PC-3 (cell line): ENCODE results near the gene B4GALNT4. TPM values are rescaled to one million over a fixed set of nuclear protein-coding genes. Genes with fewer than 3 reads are reported as not detected.

ENCODE experiments used
- ATAC-seq: fragments of 200-7000 bp; cut with Tn5 transposase; 2 replicates; pipeline ENCODE4 v1.9.1; 2020; ENCODE audit warnings: mild to moderate bottlenecking, moderate library complexity
- BruUV-seq: library from RNA; stranded (reverse); fragments of 400-500 nt; replicated peaks from 2 replicates; lab custom pipeline; 2021; lab: Mats Ljungman, UMichigan
- CTCF ChIA-PET: fragments of 300-600 bp; sonication (Branson Sonifier 250); formaldehyde crosslinking; loops from one replicate; lab custom pipeline; 2022; ENCODE audit warnings: antibody characterized with exemption; lab: Charles Lee
- POLR2A ChIA-PET: fragments of 300-600 bp; sonication (Branson Sonifier 250); formaldehyde crosslinking; loops from one replicate; lab custom pipeline; 2022; ENCODE audit warnings: antibody characterized with exemption; ENCODE audit not compliant: unreplicated experiment; lab: Charles Lee
- DNase-seq: peaks from one replicate; pipeline ENCODE4 v3.0.0-alpha.2; 2015
- H2AFZ ChIP-seq: fragments of 300-600 bp; sonication (generic); 2 replicates; pipeline ENCODE4 v1.6.0; 2016; ENCODE audit warnings: antibody characterized with exemption, low read length
- H3F3A ChIP-seq: fragments of 300-600 bp; sonication (generic); one replicate; pipeline ENCODE4 v1.6.0; 2017; ENCODE audit warnings: antibody characterized with exemption, low read length, control low read depth, mild to moderate bottlenecking; ENCODE audit not compliant: unreplicated experiment
- H3K27ac ChIP-seq: fragments of 300-600 bp; sonication (generic); 2 replicates; pipeline ENCODE4 v1.5.1; 2016; ENCODE audit warnings: mild to moderate bottlenecking, low read length
- H3K27me3 ChIP-seq: fragments of 300-600 bp; sonication (generic); 2 replicates; pipeline ENCODE4 v1.6.1; 2016; ENCODE audit warnings: low read length, mixed read lengths
- H3K36me3 ChIP-seq: fragments of 300-600 bp; sonication (generic); 2 replicates; pipeline ENCODE4 v1.6.1; 2016; ENCODE audit warnings: low read depth, mixed run types, low read length, mixed read lengths
- H3K4me1 ChIP-seq: fragments of 300-600 bp; sonication (generic); 2 replicates; pipeline ENCODE4 v1.5.1; 2016; ENCODE audit warnings: low read length; ENCODE audit not compliant: insufficient read depth
- H3K4me2 ChIP-seq: fragments of 300-600 bp; sonication (generic); 2 replicates; pipeline ENCODE4 v1.6.0; 2016; ENCODE audit warnings: low read length
- H3K4me3 ChIP-seq: fragments of 300-600 bp; sonication (generic); 2 replicates; pipeline ENCODE4 v1.5.1; 2016; ENCODE audit warnings: mild to moderate bottlenecking, low read length, mixed read lengths
- H3K79me2 ChIP-seq: fragments of 300-600 bp; sonication (generic); 2 replicates; pipeline ENCODE4 v1.6.1; 2017; ENCODE audit warnings: low read length, mixed read lengths
- H3K9ac ChIP-seq: fragments of 300-600 bp; sonication (generic); 2 replicates; pipeline ENCODE4 v1.6.0; 2016; ENCODE audit warnings: mild to moderate bottlenecking, low read length
- H3K9me2 ChIP-seq: fragments of 300-600 bp; sonication (generic); replicated peaks from 2 replicates; pipeline ENCODE4 v1.6.1; 2016; ENCODE audit warnings: mixed run types, low read length, mixed read lengths
- H3K9me3 ChIP-seq: fragments of 300-600 bp; sonication (generic); 2 replicates; pipeline ENCODE4 v1.6.1; 2016; ENCODE audit warnings: low read length, mixed read lengths
- H4K20me1 ChIP-seq: fragments of 300-600 bp; sonication (generic); 2 replicates; pipeline ENCODE4 v1.6.1; 2016; ENCODE audit warnings: low read length, mixed read lengths
- CTCF ChIP-seq: fragments of 300-600 bp; sonication (generic); conservative IDR thresholded peaks from 2 replicates; pipeline ENCODE4 v1.5.1; 2017; ENCODE audit warnings: antibody characterized with exemption, low read depth, mild to moderate bottlenecking, low read length
- EZH2 ChIP-seq: fragments of 300-600 bp; sonication (generic); IDR thresholded peaks from one replicate; pipeline ENCODE4 v1.6.1; 2017; ENCODE audit warnings: antibody characterized with exemption, mild to moderate bottlenecking, low read length; ENCODE audit not compliant: unreplicated experiment
- EZH2phosphoT487 ChIP-seq: fragments of 300-600 bp; sonication (generic); IDR thresholded peaks from 2 replicates; pipeline ENCODE4 v1.6.1; 2018; ENCODE audit warnings: mild to moderate bottlenecking, antibody characterized with exemption, low read length, borderline replicate concordance
- intact Hi-C: fragments of 100-400 bp; cut with micrococcal nuclease; formaldehyde crosslinking; loops from 2 replicates; pipeline ENCODE4 v1.9.0; 2023
- total RNA-seq: library from RNA; depleted of rRNA; stranded (reverse); fragments of >200 nt; gene quantifications from 2 replicates; pipeline ENCODE4 v1.2.3, GENCODE V29; 2014

The B4GALNT4 gene
- total RNA-seq, 1 experiment from 2014 or later = 52.9 TPM

GRCh38 chr11:330307-330693, 39.0 kb upstream of the B4GALNT4 start:
- Histone ChIP-seq H3K27me3 (no peaks in the 10 kb centered on the region), H3K4me2 (no peak overlapping the region), H3K4me1 (no peaks in the 10 kb centered on the region), H3K4me3 (no peak overlapping the region), H3K9ac (no peak overlapping the region), H3K27ac (no peak overlapping the region), H2AFZ (no peak overlapping the region), H3K79me2 (no peaks in the 10 kb centered on the region), H4K20me1 (no peaks in the 10 kb centered on the region), H3K9me3 (no peaks in the 10 kb centered on the region), H3K9me2 (no peaks in the 10 kb centered on the region), H3K36me3 (no peaks in the 10 kb centered on the region), H3F3A (no peaks in the 10 kb centered on the region)
- no peak for TF ChIP-seq EZH2phosphoT487
- TF ChIP-seq CTCF = no peak
- no peak for TF ChIP-seq EZH2
- intact Hi-C loops = no loop called here
- DNase-seq (no peak), ATAC-seq (no peak)
- POLR2A ChIA-PET = no interaction called here
- CTCF ChIA-PET = no interaction called here
- no TSS peak for BruUV-seq

- no peak overlapping the region for H3K27ac ChIP-seq
- intact Hi-C loops = no loop called here
- no peak for ATAC-seq
- no peak for TF ChIP-seq CTCF
- no peak for TF ChIP-seq EZH2phosphoT487
- no peak for TF ChIP-seq EZH2
- H2AFZ ChIP-seq = no peak overlapping the region
- ChIA-PET CTCF (no interaction called here), POLR2A (no interaction called here)
- BruUV-seq = no TSS peak
- no peak overlapping the region for H3K4me3 ChIP-seq
- H3K4me1 ChIP-seq = no peaks in the 10 kb centered on the region
- H3K27me3 ChIP-seq = no peaks in the 10 kb centered on the region
- H3K36me3 ChIP-seq = no peaks in the 10 kb centered on the region
- H3K9me3 ChIP-seq = no peaks in the 10 kb centered on the region
- H3K79me2 ChIP-seq = no peaks in the 10 kb centered on the region
- H3K4me2 ChIP-seq = no peak overlapping the region
- no peaks in the 10 kb centered on the region for H3F3A ChIP-seq
- H4K20me1 ChIP-seq = no peaks in the 10 kb centered on the region
- no peak overlapping the region for H3K9ac ChIP-seq
- no peak for DNase-seq
- no peaks in the 10 kb centered on the region for H3K9me2 ChIP-seq
Measured at GRCh38 chr11:330694-331357, 38.5 kb upstream of the B4GALNT4 start.

GRCh38 chr11:331358-332060, 37.8 kb upstream of the B4GALNT4 start:
- intact Hi-C loops = no loop called here
- H3K36me3 ChIP-seq = no peaks in the 10 kb centered on the region
- POLR2A ChIA-PET = no interaction called here

More at GRCh38 chr11:331358-332060, 37.8 kb upstream of the B4GALNT4 start:
- no peaks in the 10 kb centered on the region for H3K4me1 ChIP-seq
- BruUV-seq = no TSS peak
- no peaks in the 10 kb centered on the region for H3K27me3 ChIP-seq
- no peak overlapping the region for H2AFZ ChIP-seq
- CTCF ChIA-PET = no interaction called here
- ATAC-seq (no peak), DNase-seq (no peak)
- no peaks in the 10 kb centered on the region for H3K9me2 ChIP-seq
- H3K9me3 ChIP-seq = no peaks in the 10 kb centered on the region
- no peaks in the 10 kb centered on the region for H3K79me2 ChIP-seq
- no peak overlapping the region for H3K4me2 ChIP-seq
- H3K27ac ChIP-seq = no peak overlapping the region
- no peak overlapping the region for H3K9ac ChIP-seq
- TF ChIP-seq EZH2phosphoT487 (no peak), EZH2 (no peak), CTCF (no peak)
- H3K4me3 ChIP-seq = no peak overlapping the region
- H4K20me1 ChIP-seq = no peaks in the 10 kb centered on the region
- H3F3A ChIP-seq = no peaks in the 10 kb centered on the region
